ENCODE data around the gene SCT. TPM values are rescaled to one million over a fixed set of nuclear protein-coding genes. Genes with fewer than 3 reads are reported as not detected.

The SCT gene
- total and polyA plus RNA-seq, 2 of the 8 experiments (the other 6 are each of a cell fraction or from before 2014, with no cell fraction given) = 1.7 to 2.0 TPM

DNA sequence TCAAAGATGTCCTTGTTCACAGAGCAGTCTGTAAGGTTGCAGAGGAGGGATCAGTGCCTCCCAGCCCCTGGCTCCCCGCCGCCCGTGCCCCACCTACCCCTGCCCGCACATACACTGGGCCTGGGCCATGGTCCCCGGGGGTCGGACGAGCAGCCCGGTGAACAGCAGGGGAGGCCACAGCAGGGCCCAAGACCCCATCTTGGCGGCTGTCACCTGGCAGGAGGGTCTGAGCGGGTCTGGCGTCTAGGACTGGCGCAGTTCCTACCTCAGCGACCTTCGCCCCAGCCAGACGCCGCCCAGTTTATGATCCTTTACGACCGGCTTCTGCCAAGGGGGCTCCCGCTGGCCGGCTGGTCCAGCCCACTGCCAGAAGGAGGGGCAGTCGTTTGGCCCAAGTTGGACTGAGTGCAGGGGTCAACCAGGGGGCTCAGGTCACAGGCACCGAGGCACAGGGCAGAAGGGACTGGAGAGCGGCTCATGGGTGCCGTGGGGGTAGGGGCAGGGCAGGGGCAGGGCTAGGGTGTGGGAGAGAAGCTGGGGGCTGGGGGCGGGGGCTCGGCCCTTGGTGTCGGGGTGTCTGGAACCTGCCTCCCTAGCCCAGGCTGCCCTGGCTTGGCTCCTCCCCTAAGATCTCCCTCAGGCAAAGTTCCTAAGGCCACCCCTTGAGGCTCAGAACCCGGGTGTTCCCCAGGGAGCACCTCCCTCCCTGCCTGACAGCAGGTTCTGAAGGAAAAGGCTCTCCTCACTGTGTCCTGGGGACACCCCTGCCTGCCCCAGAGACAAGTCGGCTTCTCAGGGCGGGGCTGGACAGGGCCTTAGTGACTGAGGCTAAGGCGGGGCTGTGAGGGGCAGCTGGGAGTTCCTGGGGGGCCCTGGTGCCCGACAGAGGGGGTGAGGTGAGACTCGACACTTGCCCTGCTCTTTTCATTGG is 2.0 kb downstream of the SCT start, which contains the start of gene CDHR5 (continued):
- TF ChIP-seq CTBP2 (IDR thresholded peaks at IDR 0.05; ENCODE audit: borderline replicate concordance, insufficient read depth, insufficient read length, low read length) (no peak), SAP30 (IDR thresholded peaks at IDR 0.05; ENCODE audit: insufficient read depth, insufficient replicate concordance, low read length) (no peak)
